Endothelial cell of umbilical vein (primary cell): ENCODE results near the gene TRIM71. TPM values are rescaled to one million over a fixed set of nuclear protein-coding genes. Genes with fewer than 3 reads are reported as not detected.

Experiments used
- BruUV-seq: library from RNA; stranded (reverse); fragments of 400-500 nt; replicated peaks from 2 replicates; lab custom pipeline; 2021; lab: Mats Ljungman, UMichigan
- CTCF ChIA-PET: fragments of 300-600, 350-600 bp; sonication (Branson Sonifier 250); formaldehyde crosslinking; loops from one replicate; lab custom pipeline; 2021; ENCODE audit warnings: antibody characterized with exemption, inconsistent platforms; lab: Charles Lee
- POLR2A ChIA-PET: fragments of 300-600, 350-600 bp; sonication (Branson Sonifier 250); formaldehyde crosslinking; loops from one replicate; lab custom pipeline; 2021; ENCODE audit warnings: antibody characterized with exemption, inconsistent platforms; lab: Charles Lee
- DNase-seq: peaks from one replicate; pipeline ENCODE4 v3.0.0-alpha.2; 2011; ENCODE audit warnings: low read depth, low spot score
- FAIRE-seq: peaks from 2 replicates; lab custom pipeline; 2011; peaks lifted over from hg19 to GRCh38; lab: Jason Lieb, UNC
- H2AFZ ChIP-seq: 2 replicates; pipeline ENCODE4 v1.6.0; 2012; ENCODE audit warnings: low read depth, low read length, control low read depth, inconsistent platforms
- H3K27ac ChIP-seq: 2 replicates; pipeline ENCODE4 v1.5.1; 2011; ENCODE audit warnings: low read depth, mild to moderate bottlenecking, control low read depth, low read length, moderate library complexity; ENCODE audit not compliant: insufficient read depth
- H3K27me3 ChIP-seq, 2 experiments: 2 replicates each; pipeline versions ENCODE4 v1.6.0 to v1.6.1; 2011; ENCODE audit warnings: low read length in 2 of 2, mixed read lengths in 1 of 2; ENCODE audit not compliant: control insufficient read depth in 2 of 2, insufficient read depth in 2 of 2
- H3K36me3 ChIP-seq, 2 experiments: 2 replicates in 1 of 2; 3 replicates in 1 of 2; pipeline ENCODE4 v1.5.1; 2011; ENCODE audit warnings: low read length in 2 of 2, mild to moderate bottlenecking in 1 of 2, moderate library complexity in 1 of 2; ENCODE audit not compliant: control insufficient read depth in 2 of 2, insufficient read depth in 2 of 2; ENCODE audit errors: extremely low read depth in 1 of 2
- H3K4me1 ChIP-seq: 3 replicates; pipeline ENCODE4 v1.5.1; 2011; ENCODE audit warnings: mild to moderate bottlenecking, low read length; ENCODE audit not compliant: control insufficient read depth, insufficient read depth; ENCODE audit errors: extremely low read depth
- H3K4me2 ChIP-seq: 2 replicates; pipeline ENCODE4 v1.6.1; 2011; ENCODE audit warnings: low read length, control low read depth, mixed read lengths; ENCODE audit not compliant: insufficient read depth
- H3K4me3 ChIP-seq, 3 experiments: fragments of 200-600 bp in 1 of 3; sonication (generic), shearing (Covaris generic) in 1 of 3; replicated peaks in 1 of 3; 2 replicates each; pipeline ENCODE4 v1.5.1; 2011 to 2016; ENCODE audit warnings: control low read depth in 3 of 3, low read length in 3 of 3, mild to moderate bottlenecking in 2 of 3, inconsistent platforms in 1 of 3, low read depth in 1 of 3, moderate library complexity in 1 of 3; ENCODE audit not compliant: insufficient read depth in 1 of 3
- H3K79me2 ChIP-seq: 2 replicates; pipeline ENCODE4 v1.6.0; 2012; ENCODE audit warnings: low read length, inconsistent platforms; ENCODE audit not compliant: control insufficient read depth, insufficient read depth
- H3K9ac ChIP-seq: replicated peaks from 2 replicates; pipeline ENCODE3; 2011; ENCODE audit warnings: low read length, control low read depth; ENCODE audit not compliant: insufficient read depth; ENCODE audit errors: extremely low read depth
- H3K9me1 ChIP-seq: replicated peaks from 3 replicates; pipeline ENCODE4 v1.6.0; 2011; ENCODE audit warnings: mild to moderate bottlenecking, low read length; ENCODE audit not compliant: control insufficient read depth, insufficient read depth; ENCODE audit errors: extremely low read depth
- H3K9me3 ChIP-seq: replicated peaks from 2 replicates; pipeline ENCODE4 v1.5.1; 2012; ENCODE audit warnings: low read length, inconsistent platforms; ENCODE audit not compliant: control insufficient read depth, insufficient read depth
- H4K20me1 ChIP-seq: replicated peaks from 2 replicates; pipeline ENCODE3; 2011; ENCODE audit warnings: mild to moderate bottlenecking, low read length; ENCODE audit not compliant: control insufficient read depth, insufficient read depth; ENCODE audit errors: extremely low read depth
- EZH2 ChIP-seq: IDR thresholded peaks from 2 replicates; pipeline ENCODE4 v1.6.1; 2012; ENCODE audit warnings: borderline replicate concordance, low read depth, mild to moderate bottlenecking, moderate library complexity, low read length, inconsistent platforms; ENCODE audit not compliant: severe bottlenecking
- FOS ChIP-seq: IDR thresholded peaks from 2 replicates; pipeline ENCODE4 v1.6.1; 2011; ENCODE audit warnings: mild to moderate bottlenecking, low read length, moderate library complexity, borderline replicate concordance; ENCODE audit not compliant: insufficient read depth
- GATA2 ChIP-seq: IDR thresholded peaks from 2 replicates; pipeline ENCODE4 v1.7.0; 2011; ENCODE audit warnings: low read depth, mild to moderate bottlenecking, moderate library complexity, mixed read lengths, low read length; ENCODE audit not compliant: insufficient read length, insufficient read depth
- JUN ChIP-seq: IDR thresholded peaks from 2 replicates; pipeline ENCODE4 v1.6.1; 2011; ENCODE audit warnings: borderline replicate concordance, low read depth; ENCODE audit not compliant: insufficient read length, insufficient read depth
- MYC ChIP-seq: IDR thresholded peaks from one replicate; pipeline ENCODE4 v1.6.1; 2011; ENCODE audit warnings: mild to moderate bottlenecking, low read depth, low read length
- POLR2A ChIP-seq: IDR thresholded peaks from 2 replicates; pipeline ENCODE4 v1.6.1; 2012; ENCODE audit warnings: low read depth, mild to moderate bottlenecking, control low read depth, low read length
- POLR2AphosphoS5 ChIP-seq: IDR thresholded peaks from 2 replicates; pipeline ENCODE4 v1.6.1; 2012; ENCODE audit warnings: low read depth, mild to moderate bottlenecking, control low read depth, low read length, moderate library complexity; ENCODE audit not compliant: insufficient read depth
- dilution Hi-C: fragments of 300-500 bp; cut with MboI; formaldehyde crosslinking; loops from one replicate; pipeline ENCODE4 v1.15.0; 2019; ENCODE audit warnings: low sequenced_read_pairs; ENCODE audit not compliant: extremely low pct_ligation_motif_present
- intact Hi-C: fragments of 100-400 bp; cut with micrococcal nuclease; formaldehyde crosslinking; loops from one replicate; pipeline ENCODE4 v1.10.0; 2022
- polyA plus RNA-seq, 4 experiments: library from polyadenylated mRNA; depleted of rRNA in 3 of 4; stranded (reverse) in 3 of 4; unstranded in 1 of 4; fragments of >200 nt; gene quantifications; 2 replicates each; pipeline versions ENCODE4 v1.2.1 to v1.2.3, GENCODE V29; 2011 to 2012; ENCODE audit warnings: missing spikeins in 1 of 4
- total RNA-seq: library from RNA; stranded (reverse); gene quantifications from 2 replicates; pipeline ENCODE4 v1.2.3, GENCODE V29; 2021
- TF ChIP-seq, protein P1 (sequence below), 2 donors: IDR thresholded peaks; 1 replicate in 1 of 2; 2 replicates in 1 of 2; pipeline ENCODE4 v1.5.1; 2011; ENCODE audit warnings: low read length in 2 of 2, mild to moderate bottlenecking in 2 of 2, moderate library complexity in 2 of 2, control low read depth in 1 of 2, inconsistent platforms in 1 of 2, low read depth in 1 of 2; ENCODE audit not compliant: insufficient read depth in 1 of 2; ENCODE audit errors: extremely low read depth in 1 of 2
- TF ChIP-seq, protein P2 (sequence below): IDR thresholded peaks from 2 replicates; pipeline ENCODE4 v1.6.1; 2011; ENCODE audit not compliant: insufficient read depth, insufficient read length

TRIM71 gene
- total and polyA plus RNA-seq, 2 donors (not counting 3 experiments of a cell fraction or from before 2014, with no cell fraction given): not detected

DNA sequence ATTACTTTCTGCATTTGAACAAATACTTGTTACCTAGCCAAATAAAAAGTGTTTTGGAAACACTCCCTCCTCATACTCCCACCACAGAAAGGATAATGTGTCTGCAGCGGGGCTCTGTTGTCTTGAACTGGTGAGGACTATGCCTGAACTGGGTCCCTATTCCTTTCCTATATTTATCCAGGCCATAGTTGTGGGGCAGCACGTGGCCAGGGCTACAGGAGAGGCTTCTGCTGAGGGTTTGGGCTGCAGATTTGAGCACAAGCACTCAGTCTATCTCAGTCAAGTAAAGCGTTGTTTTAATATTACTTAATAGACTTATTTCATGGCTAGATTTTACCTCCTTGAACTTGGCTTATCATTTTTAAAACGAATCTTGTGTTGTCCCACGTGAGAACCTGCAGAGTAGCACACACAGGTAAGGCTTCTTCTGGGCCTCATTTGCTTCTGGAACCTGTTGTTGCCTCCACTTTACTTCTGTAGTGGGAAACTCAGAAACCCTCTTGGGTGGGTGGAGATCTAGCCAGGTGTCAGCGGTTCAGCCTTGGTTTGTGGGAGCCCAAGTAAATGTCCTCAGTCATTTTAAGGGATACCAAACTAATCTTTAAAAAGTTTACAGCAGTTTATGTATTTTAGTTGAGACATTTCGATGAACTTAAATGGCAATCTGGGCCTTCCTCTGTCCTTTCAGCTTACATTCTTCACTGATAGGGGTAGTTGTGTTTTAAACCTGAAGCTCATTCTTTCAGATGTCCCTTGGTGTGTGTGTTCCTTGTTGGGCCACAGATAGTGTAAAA is 51.1 kb downstream of the TRIM71 start:
- Histone ChIP-seq H3K4me1 (no peaks in the 10 kb centered on the region), H3K4me3 (no peak overlapping the region), H3K9me1 (no peaks in the 10 kb centered on the region), H4K20me1 (no peaks in the 10 kb centered on the region), H3K27ac (no peak overlapping the region), H3K79me2 (no peaks in the 10 kb centered on the region), H2AFZ (no peak overlapping the region), H3K36me3 (no peaks in the 10 kb centered on the region), H3K9ac (no peak overlapping the region), H3K4me2 (no peak overlapping the region), H3K27me3 (peaks cover 2 to 12% of the 10 kb centered on the region in 2 experiments), H3K9me3 (no peaks in the 10 kb centered on the region)
- dilution Hi-C loops (no loop called here), intact Hi-C loops (loop anchor here (1.0 kb wide), 1 partner anchor 10 kb away; no protein-coding TSS in a partner anchor)
- no TSS peak for BruUV-seq
- ChIA-PET CTCF (no interaction called here), POLR2A (no interaction called here)
- no peak for TF ChIP-seq JUN
- TF ChIP-seq POLR2A: no peak
- no peak for TF ChIP-seq FOS
- no peak for TF ChIP-seq EZH2
- no peak for TF ChIP-seq POLR2AphosphoS5
- TF ChIP-seq, protein P1, sequence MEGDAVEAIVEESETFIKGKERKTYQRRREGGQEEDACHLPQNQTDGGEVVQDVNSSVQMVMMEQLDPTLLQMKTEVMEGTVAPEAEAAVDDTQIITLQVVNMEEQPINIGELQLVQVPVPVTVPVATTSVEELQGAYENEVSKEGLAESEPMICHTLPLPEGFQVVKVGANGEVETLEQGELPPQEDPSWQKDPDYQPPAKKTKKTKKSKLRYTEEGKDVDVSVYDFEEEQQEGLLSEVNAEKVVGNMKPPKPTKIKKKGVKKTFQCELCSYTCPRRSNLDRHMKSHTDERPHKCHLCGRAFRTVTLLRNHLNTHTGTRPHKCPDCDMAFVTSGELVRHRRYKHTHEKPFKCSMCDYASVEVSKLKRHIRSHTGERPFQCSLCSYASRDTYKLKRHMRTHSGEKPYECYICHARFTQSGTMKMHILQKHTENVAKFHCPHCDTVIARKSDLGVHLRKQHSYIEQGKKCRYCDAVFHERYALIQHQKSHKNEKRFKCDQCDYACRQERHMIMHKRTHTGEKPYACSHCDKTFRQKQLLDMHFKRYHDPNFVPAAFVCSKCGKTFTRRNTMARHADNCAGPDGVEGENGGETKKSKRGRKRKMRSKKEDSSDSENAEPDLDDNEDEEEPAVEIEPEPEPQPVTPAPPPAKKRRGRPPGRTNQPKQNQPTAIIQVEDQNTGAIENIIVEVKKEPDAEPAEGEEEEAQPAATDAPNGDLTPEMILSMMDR (IDR thresholded peaks at IDR 0.05; ENCODE audit: extremely low read depth in 1 of 2, insufficient read depth in 1 of 2, low read depth in 1 of 2, low read length in 2 of 2): no peak
- TF ChIP-seq GATA2: no peak
- no peak for TF ChIP-seq MYC
- TF ChIP-seq, protein P2, sequence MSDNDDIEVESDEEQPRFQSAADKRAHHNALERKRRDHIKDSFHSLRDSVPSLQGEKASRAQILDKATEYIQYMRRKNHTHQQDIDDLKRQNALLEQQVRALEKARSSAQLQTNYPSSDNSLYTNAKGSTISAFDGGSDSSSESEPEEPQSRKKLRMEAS: no peak
- no peak for DNase-seq
- no peak for FAIRE-seq
